GM12878 (cell line): ENCODE data around the gene ZNFX1. TPM values are rescaled to one million over a fixed set of nuclear protein-coding genes. Genes with fewer than 3 reads are reported as not detected.
A peak's percentile ranks its signal among the peaks of the same experiment; 100 is the strongest.

Experiments
- ATAC-seq: fragments of 200-7000 bp; cut with Tn5 transposase; 3 replicates; pipeline ENCODE4 v1.9.1; 2020; ENCODE audit warnings: mild to moderate bottlenecking, moderate library complexity
- BruUV-seq: library from RNA; stranded (reverse); fragments of 400-500 nt; replicated peaks from 2 replicates; lab custom pipeline; 2021; lab: Mats Ljungman, UMichigan
- CTCF ChIA-PET: fragments of 300-600 bp; sonication (Branson Sonifier 250); formaldehyde crosslinking; extraction: SDS; loops from one replicate; lab custom pipeline; 2021; ENCODE audit warnings: inconsistent platforms; lab: Yijun Ruan, JAX
- POLR2A ChIA-PET: fragments of 350-600 bp; formaldehyde crosslinking; extraction: SDS; loops from one replicate; lab custom pipeline; 2021; ENCODE audit warnings: inconsistent platforms; lab: Charles Lee
- RAD21 ChIA-PET: fragments of 300-600 bp; sonication (Branson Sonifier 250); formaldehyde crosslinking; loops from one replicate; lab custom pipeline; 2023; ENCODE audit warnings: antibody characterized with exemption; ENCODE audit not compliant: unreplicated experiment; lab: Charles Lee
- SMC1A ChIA-PET: fragments of 300-600 bp; sonication (Branson Sonifier 250); formaldehyde crosslinking; loops from one replicate; lab custom pipeline; 2023; ENCODE audit not compliant: unreplicated experiment, uncharacterized antibody; lab: Charles Lee
- DNase-seq: peaks from one replicate; pipeline ENCODE4 v3.0.0-alpha.2; 2011; ENCODE audit warnings: low read depth, low spot score
- FAIRE-seq: peaks from 3 replicates; lab custom pipeline; 2011; peaks lifted over from hg19 to GRCh38; lab: Jason Lieb, UNC
- H2AFZ ChIP-seq: 2 replicates; pipeline ENCODE4 v1.6.0; 2011; ENCODE audit warnings: low read depth, low read length, control low read depth; ENCODE audit not compliant: control insufficient read depth
- H3K27ac ChIP-seq: 2 replicates; pipeline ENCODE4 v1.5.1; 2011; ENCODE audit warnings: control low read depth; ENCODE audit not compliant: control insufficient read depth, insufficient read depth
- H3K27me3 ChIP-seq, 2 experiments: replicated peaks in 1 of 2; 2 replicates each; pipeline versions ENCODE4 v1.6.0 to v1.6.1; 2011; ENCODE audit warnings: low read length in 1 of 2; ENCODE audit not compliant: control insufficient read depth in 2 of 2, insufficient read depth in 2 of 2
- H3K36me3 ChIP-seq, 2 experiments: 2 replicates each; pipeline ENCODE4 v1.5.1; 2011; ENCODE audit warnings: low read length in 1 of 2; ENCODE audit not compliant: control insufficient read depth in 2 of 2, insufficient read depth in 2 of 2
- H3K4me1 ChIP-seq: 2 replicates; pipeline ENCODE4 v1.6.1; 2011; ENCODE audit warnings: mild to moderate bottlenecking, low read length, moderate library complexity, mixed read lengths; ENCODE audit not compliant: control insufficient read depth, insufficient read depth
- H3K4me2 ChIP-seq: 2 replicates; pipeline ENCODE4 v1.6.0; 2011; ENCODE audit warnings: control low read depth; ENCODE audit not compliant: control insufficient read depth, insufficient read depth
- H3K4me3 ChIP-seq: fragments of 200-600 bp; sonication (generic); 2 replicates; pipeline ENCODE4 v1.5.1; 2016
- H3K79me2 ChIP-seq: 2 replicates; pipeline ENCODE4 v1.6.0; 2011; ENCODE audit warnings: low read length; ENCODE audit not compliant: control insufficient read depth, insufficient read depth
- H3K9ac ChIP-seq: 2 replicates; pipeline ENCODE4 v1.8.0; 2011; ENCODE audit warnings: low read length, control low read depth, mixed read lengths; ENCODE audit not compliant: control insufficient read depth, insufficient read depth
- H3K9me3 ChIP-seq: replicated peaks from 3 replicates; pipeline ENCODE4 v1.5.1; 2011; ENCODE audit warnings: mild to moderate bottlenecking, low read length; ENCODE audit not compliant: control insufficient read depth, insufficient read depth
- H4K20me1 ChIP-seq: 2 replicates; pipeline ENCODE4 v1.6.0; 2011; ENCODE audit not compliant: control insufficient read depth, insufficient read depth
- BCL3 ChIP-seq: IDR thresholded peaks from 2 replicates; pipeline ENCODE4 v1.6.1; 2011; ENCODE audit warnings: borderline replicate concordance, low read depth, mild to moderate bottlenecking, moderate library complexity, low read length; ENCODE audit not compliant: insufficient read depth, poor library complexity, severe bottlenecking
- CBX3 ChIP-seq: fragments of 200-600 bp; sonication (generic); IDR thresholded peaks from 2 replicates; pipeline ENCODE4 v1.6.1; 2016; ENCODE audit warnings: low read depth, borderline replicate concordance
- PAX5 ChIP-seq: IDR thresholded peaks from 2 replicates; pipeline ENCODE4 v1.6.1; 2011; ENCODE audit warnings: low read depth, low read length, borderline replicate concordance
- TARDBP ChIP-seq: IDR thresholded peaks from 2 replicates; pipeline ENCODE4 v1.6.1; 2016; ENCODE audit warnings: borderline replicate concordance
- WRNIP1 ChIP-seq: IDR thresholded peaks from 2 replicates; pipeline ENCODE4 v1.6.1; 2011; ENCODE audit warnings: low read depth, low read length, improper control_type of control experiment, borderline replicate concordance
- WGBS: methylation state at CpG from one replicate; pipeline ENCODE4 v1.1.6; 2016; ENCODE audit warnings: low lambda C conversion rate; ENCODE audit not compliant: insufficient replicate concordance, insufficient coverage; ENCODE audit errors: missing lambda C conversion rate; 5-methylcytosine and 5-hydroxymethylcytosine counted together
- in situ Hi-C: fragments of 300-500 bp; cut with MboI; formaldehyde crosslinking; loops from 9 replicates; pipeline ENCODE4 v1.14.3; 2018; ENCODE audit warnings: mixed read lengths
- intact Hi-C: fragments of 100-400 bp; cut with micrococcal nuclease; formaldehyde crosslinking; loops from one replicate; pipeline ENCODE4 v1.14.2; 2022; ENCODE audit not compliant: unreplicated experiment
- polyA plus RNA-seq, 11 experiments: library from polyadenylated mRNA; depleted of rRNA in 4 of 11; unstranded in 6 of 11; stranded (reverse) in 5 of 11; fragments of >200 nt; fragmentation: Nextera tagmentation in 4 of 11; fragmentation: Illumina TruSeq in 1 of 11; extraction: Ambion mirVana in 4 of 11; extraction: Trizol in 1 of 11; gene quantifications; 1 replicate in 1 of 11; 2 replicates in 10 of 11; pipeline versions ENCODE4 v1.2.1 to v1.2.3, GENCODE V29; 2011 to 2016; ENCODE audit warnings: inconsistent platforms in 2 of 11, missing spikeins in 2 of 11, low read depth in 1 of 11
- total RNA-seq, 4 experiments: library from RNA; depleted of rRNA in 3 of 4; stranded (reverse); fragments of >200 nt in 3 of 4; fragmentation: Illumina TruSeq in 1 of 4; extraction: Trizol in 1 of 4; gene quantifications; 2 replicates each; pipeline versions ENCODE4 v1.2.1 to v1.2.3, GENCODE V29; 2013 to 2021

ZNFX1 gene
- total and polyA plus RNA-seq, 10 of the 15 experiments (the other 5 are each of a cell fraction or from before 2014, with no cell fraction given) = 7.4 to 31.5 (median 25.6) TPM

GRCh38 chr20:49219924-49220831 lies 57.7 kb downstream of the ZNFX1 start:
- Histone ChIP-seq H2AFZ (peak overlapping the region; percentile 96), H3K27me3 (no peaks in the 10 kb centered on the region), H3K4me1 (no peaks in the 10 kb centered on the region), H4K20me1 (no peaks in the 10 kb centered on the region), H3K9ac (peak overlapping the region; percentile 91), H3K4me3 (peak overlapping the region; percentile 90), H3K9me3 (no peaks in the 10 kb centered on the region), H3K27ac (peak overlapping the region; percentile 95), H3K4me2 (peak overlapping the region; percentile 72), H3K79me2 (peaks cover 17% of the 10 kb centered on the region), H3K36me3 (peaks cover 7 to 19% of the 10 kb centered on the region in 2 experiments; a peak in 3 of 4 replicates)
- no TSS peak for BruUV-seq
- ChIA-PET SMC1A (interaction anchor here (0.6 to 1.3 kb wide), 6 partner anchors 11 to 109 kb away, joined by 3 to 4 read pairs (median 3); no protein-coding TSS in a partner anchor), POLR2A (interaction anchor here (1.5 to 1.8 kb wide), 2 partner anchors 12 to 53 kb away, joined by 3 to 25 read pairs; no protein-coding TSS in a partner anchor), RAD21 (no interaction called here), CTCF (interaction anchor here (0.7 to 4.4 kb wide), 4 partner anchors 17 to 87 kb away, joined by 3 to 64 read pairs (median 20); no protein-coding TSS in a partner anchor)
- no peak for TF ChIP-seq CBX3
- peak; percentile 81 for TF ChIP-seq BCL3
- no peak for TF ChIP-seq TARDBP
- no peak for TF ChIP-seq WRNIP1
- TF ChIP-seq PAX5 = no peak
- DNase-seq = no peak
- intact Hi-C loops = loop anchor here (2.0 kb wide), 1 partner anchor 59 kb away; the partner anchor contains the start of gene ZNFX1
- in situ Hi-C loops = loop anchor here (5.0 kb wide), 1 partner anchor 88 kb away; no protein-coding TSS in a partner anchor
- FAIRE-seq = no peak
- 55% methylated on average over 27 of the region's 28 CpGs for WGBS
- ATAC-seq = no peak
